K562 (cell line): ENCODE data around the gene CCDC137. TPM values are rescaled to one million over a fixed set of nuclear protein-coding genes. Genes with fewer than 3 reads are reported as not detected.

Experiments
- ARID3A ChIP-seq: IDR thresholded peaks from 2 replicates; pipeline ENCODE4 v1.6.1; 2012; ENCODE audit warnings: low read depth, low read length, improper control_type of control experiment, borderline replicate concordance
- BHLHE40 ChIP-seq: IDR thresholded peaks from 2 replicates; pipeline ENCODE4 v1.6.1; 2011; ENCODE audit warnings: low read length, improper control_type of control experiment
- BMI1 ChIP-seq: fragments of 150-350 bp; IDR thresholded peaks from 2 replicates; pipeline ENCODE4 v1.6.1; 2014; ENCODE audit warnings: low read length
- BRD9 ChIP-seq: fragments of 450-650 bp; IDR thresholded peaks from 2 replicates; pipeline ENCODE4 v1.6.1; 2018; ENCODE audit warnings: low read depth; ENCODE audit not compliant: partially characterized antibody
- CBFA2T2 ChIP-seq: fragments of 450-650 bp; conservative IDR thresholded peaks from 2 replicates; pipeline ENCODE4 v1.6.1; 2017; ENCODE audit warnings: mild to moderate bottlenecking
- CHD2 ChIP-seq: IDR thresholded peaks from 2 replicates; pipeline ENCODE4 v1.6.1; 2011; ENCODE audit warnings: low read depth, low read length
- ESRRB ChIP-seq: fragments of 250-450 bp; sonication (Bioruptor Pico); IDR thresholded peaks from 2 replicates; pipeline ENCODE4 v1.5.0; 2020; ENCODE audit warnings: mild to moderate bottlenecking, moderate library complexity, borderline replicate concordance
- FOXA3 ChIP-seq, 2 experiments: fragments of 450-650 bp in 1 of 2; sonication (generic) in 1 of 2; formaldehyde crosslinking; IDR thresholded peaks in 1 of 2; conservative IDR thresholded peaks in 1 of 2; 2 replicates each; pipeline versions ENCODE4 v1.4.0 to v1.8.0; 2020 to 2022; ENCODE audit warnings: mild to moderate bottlenecking in 2 of 2, missing genetic modification reagents in 1 of 2
- GATAD2B ChIP-seq: fragments of 450-650 bp; IDR thresholded peaks from 2 replicates; pipeline ENCODE4 v1.6.1; 2017; ENCODE audit warnings: mild to moderate bottlenecking, borderline replicate concordance
- KDM1A ChIP-seq, 2 experiments: fragments of 450-650 bp; IDR thresholded peaks; 2 replicates each; pipeline ENCODE4 v1.6.1; 2016; ENCODE audit warnings: mild to moderate bottlenecking in 2 of 2
- PPARD ChIP-seq: fragments of 250-450 bp; sonication (Bioruptor Pico); IDR thresholded peaks from 2 replicates; pipeline ENCODE4 v1.8.0; 2022; ENCODE audit warnings: inconsistent platforms, mild to moderate bottlenecking, moderate library complexity
- RUNX1 ChIP-seq: sonication (generic); IDR thresholded peaks from 2 replicates; pipeline ENCODE4 v1.6.1; 2016; ENCODE audit warnings: antibody characterized with exemption, low read depth
- TSC22D4 ChIP-seq: fragments of 450-650 bp; IDR thresholded peaks from 2 replicates; pipeline ENCODE4 v1.6.1; 2016; ENCODE audit warnings: missing genetic modification characterization, missing biosample characterization, control low read depth
- ZBTB17 ChIP-seq: fragments of 450-650 bp; formaldehyde crosslinking; IDR thresholded peaks from 2 replicates; pipeline ENCODE4 v1.4.0; 2020; ENCODE audit warnings: mild to moderate bottlenecking
- ZNF224 ChIP-seq: sonication (generic); formaldehyde crosslinking; IDR thresholded peaks from 2 replicates; pipeline ENCODE4 v1.8.0; 2022; ENCODE audit warnings: mild to moderate bottlenecking, missing genetic modification reagents
- ZNF280A ChIP-seq: fragments of 450-650 bp; IDR thresholded peaks from 2 replicates; pipeline ENCODE4 v1.6.1; 2018; ENCODE audit warnings: mild to moderate bottlenecking, low read depth; ENCODE audit not compliant: partially characterized antibody
- ZNF436 ChIP-seq: fragments of 250-450, 450-650 bp; sonication (Bioruptor Pico); formaldehyde crosslinking; IDR thresholded peaks from 2 replicates; pipeline ENCODE4 v1.7.0; 2020; ENCODE audit warnings: mild to moderate bottlenecking
- polyA plus RNA-seq, 8 experiments: library from polyadenylated mRNA; depleted of rRNA in 4 of 8; stranded (reverse) in 5 of 8; unstranded in 3 of 8; fragments of >200 nt; fragmentation: Nextera tagmentation in 2 of 8; fragmentation: Illumina TruSeq in 1 of 8; extraction: Ambion mirVana in 2 of 8; extraction: Trizol in 1 of 8; gene quantifications; 2 replicates each; pipeline versions ENCODE4 v1.2.1 to v1.2.3, GENCODE V29; 2011 to 2014; ENCODE audit warnings: inconsistent platforms in 1 of 8, missing spikeins in 1 of 8
- total RNA-seq, 7 experiments: library from RNA; depleted of rRNA in 6 of 7; stranded (reverse); fragments of >200 nt in 6 of 7; fragmentation: Illumina TruSeq in 2 of 7; extraction: Trizol in 2 of 7; gene quantifications; 2 replicates each; pipeline versions ENCODE4 v1.2.1 to v1.2.3, GENCODE V29; 2011 to 2021; ENCODE audit warnings: low replicate concordance in 1 of 7
- TF ChIP-seq, protein P1 (sequence below): fragments of 250-450 bp; sonication (Bioruptor Pico); IDR thresholded peaks from 2 replicates; pipeline ENCODE4 v1.4.0; 2020; ENCODE audit warnings: mild to moderate bottlenecking, moderate library complexity
- TF ChIP-seq, protein P2 (sequence below): fragments of 450-650 bp; IDR thresholded peaks from 2 replicates; pipeline ENCODE4 v1.6.1; 2016; ENCODE audit warnings: borderline replicate concordance

Gene CCDC137
- total and polyA plus RNA-seq, 9 of the 15 experiments (the other 6 are each of a cell fraction or from before 2014, with no cell fraction given): 2.3 to 68.1 (median 38.3) TPM

- TF ChIP-seq GATAD2B: peak; percentile 94; the same call in 1 of the 2 replicates
- no peak for TF ChIP-seq PPARD (CRISPR knock-in tag)
- TF ChIP-seq BRD9: no peak
- TF ChIP-seq, protein P1, sequence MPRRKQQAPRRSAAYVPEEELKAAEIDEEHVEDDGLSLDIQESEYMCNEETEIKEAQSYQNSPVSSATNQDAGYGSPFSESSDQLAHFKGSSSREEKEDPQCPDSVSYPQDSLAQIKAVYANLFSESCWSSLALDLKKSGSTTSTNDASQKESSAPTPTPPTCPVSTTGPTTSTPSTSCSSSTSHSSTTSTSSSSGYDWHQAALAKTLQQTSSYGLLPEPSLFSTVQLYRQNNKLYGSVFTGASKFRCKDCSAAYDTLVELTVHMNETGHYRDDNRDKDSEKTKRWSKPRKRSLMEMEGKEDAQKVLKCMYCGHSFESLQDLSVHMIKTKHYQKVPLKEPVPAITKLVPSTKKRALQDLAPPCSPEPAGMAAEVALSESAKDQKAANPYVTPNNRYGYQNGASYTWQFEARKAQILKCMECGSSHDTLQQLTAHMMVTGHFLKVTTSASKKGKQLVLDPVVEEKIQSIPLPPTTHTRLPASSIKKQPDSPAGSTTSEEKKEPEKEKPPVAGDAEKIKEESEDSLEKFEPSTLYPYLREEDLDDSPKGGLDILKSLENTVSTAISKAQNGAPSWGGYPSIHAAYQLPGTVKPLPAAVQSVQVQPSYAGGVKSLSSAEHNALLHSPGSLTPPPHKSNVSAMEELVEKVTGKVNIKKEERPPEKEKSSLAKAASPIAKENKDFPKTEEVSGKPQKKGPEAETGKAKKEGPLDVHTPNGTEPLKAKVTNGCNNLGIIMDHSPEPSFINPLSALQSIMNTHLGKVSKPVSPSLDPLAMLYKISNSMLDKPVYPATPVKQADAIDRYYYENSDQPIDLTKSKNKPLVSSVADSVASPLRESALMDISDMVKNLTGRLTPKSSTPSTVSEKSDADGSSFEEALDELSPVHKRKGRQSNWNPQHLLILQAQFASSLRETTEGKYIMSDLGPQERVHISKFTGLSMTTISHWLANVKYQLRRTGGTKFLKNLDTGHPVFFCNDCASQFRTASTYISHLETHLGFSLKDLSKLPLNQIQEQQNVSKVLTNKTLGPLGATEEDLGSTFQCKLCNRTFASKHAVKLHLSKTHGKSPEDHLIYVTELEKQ (CRISPR knock-in tag): no peak
- TF ChIP-seq FOXA3 (CRISPR knock-in tag; conservative IDR thresholded peaks at IDR 0.05 in 1 of 2, IDR thresholded peaks at IDR 0.05 in 1 of 2): peak in 1 of 2 experiments; percentile 84; a peak in 2 of 4 replicates
- no peak for TF ChIP-seq ZNF280A
- TF ChIP-seq, protein P2, sequence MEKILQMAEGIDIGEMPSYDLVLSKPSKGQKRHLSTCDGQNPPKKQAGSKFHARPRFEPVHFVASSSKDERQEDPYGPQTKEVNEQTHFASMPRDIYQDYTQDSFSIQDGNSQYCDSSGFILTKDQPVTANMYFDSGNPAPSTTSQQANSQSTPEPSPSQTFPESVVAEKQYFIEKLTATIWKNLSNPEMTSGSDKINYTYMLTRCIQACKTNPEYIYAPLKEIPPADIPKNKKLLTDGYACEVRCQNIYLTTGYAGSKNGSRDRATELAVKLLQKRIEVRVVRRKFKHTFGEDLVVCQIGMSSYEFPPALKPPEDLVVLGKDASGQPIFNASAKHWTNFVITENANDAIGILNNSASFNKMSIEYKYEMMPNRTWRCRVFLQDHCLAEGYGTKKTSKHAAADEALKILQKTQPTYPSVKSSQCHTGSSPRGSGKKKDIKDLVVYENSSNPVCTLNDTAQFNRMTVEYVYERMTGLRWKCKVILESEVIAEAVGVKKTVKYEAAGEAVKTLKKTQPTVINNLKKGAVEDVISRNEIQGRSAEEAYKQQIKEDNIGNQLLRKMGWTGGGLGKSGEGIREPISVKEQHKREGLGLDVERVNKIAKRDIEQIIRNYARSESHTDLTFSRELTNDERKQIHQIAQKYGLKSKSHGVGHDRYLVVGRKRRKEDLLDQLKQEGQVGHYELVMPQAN: peak; percentile 89
- TF ChIP-seq RUNX1: no peak
- no peak for TF ChIP-seq BMI1
- TF ChIP-seq ZNF224: 0 out of 2 replicates have a peak, but pooled peaks have one; percentile 44
- TF ChIP-seq BHLHE40: peak; percentile 89
- no peak for TF ChIP-seq CHD2
- TF ChIP-seq CBFA2T2: peak; percentile 32; the same call in 1 of the 2 replicates
- no peak for TF ChIP-seq ZBTB17 (CRISPR knock-in tag)
- TF ChIP-seq KDM1A (IDR thresholded peaks at IDR 0.05): no peak
- no peak for TF ChIP-seq ZNF436 (CRISPR knock-in tag)
- TF ChIP-seq ESRRB (CRISPR knock-in tag): no peak
- TF ChIP-seq ARID3A: no peak
- TF ChIP-seq TSC22D4 (tag): no peak
Measured at GRCh38 chr17:81711814-81712467, 45.4 kb downstream of the CCDC137 start, which contains the start of gene SLC25A10 (continued).
